ENCODE measurements around the gene SLC8A3. TPM values are rescaled to one million over a fixed set of nuclear protein-coding genes. Genes with fewer than 3 reads are reported as not detected.

Gene SLC8A3
- total RNA-seq, 4 donors from 2014 or later = 0.18 to 4.1 (median 0.69) TPM

- H3K4me3 ChIP-seq = no peak overlapping the region
- no peaks in the 10 kb centered on the region for H3K36me3 ChIP-seq
- H3K9me3 ChIP-seq = no peaks in the 10 kb centered on the region
- no peaks in the 10 kb centered on the region for H3K27me3 ChIP-seq
- TF ChIP-seq, protein P1, sequence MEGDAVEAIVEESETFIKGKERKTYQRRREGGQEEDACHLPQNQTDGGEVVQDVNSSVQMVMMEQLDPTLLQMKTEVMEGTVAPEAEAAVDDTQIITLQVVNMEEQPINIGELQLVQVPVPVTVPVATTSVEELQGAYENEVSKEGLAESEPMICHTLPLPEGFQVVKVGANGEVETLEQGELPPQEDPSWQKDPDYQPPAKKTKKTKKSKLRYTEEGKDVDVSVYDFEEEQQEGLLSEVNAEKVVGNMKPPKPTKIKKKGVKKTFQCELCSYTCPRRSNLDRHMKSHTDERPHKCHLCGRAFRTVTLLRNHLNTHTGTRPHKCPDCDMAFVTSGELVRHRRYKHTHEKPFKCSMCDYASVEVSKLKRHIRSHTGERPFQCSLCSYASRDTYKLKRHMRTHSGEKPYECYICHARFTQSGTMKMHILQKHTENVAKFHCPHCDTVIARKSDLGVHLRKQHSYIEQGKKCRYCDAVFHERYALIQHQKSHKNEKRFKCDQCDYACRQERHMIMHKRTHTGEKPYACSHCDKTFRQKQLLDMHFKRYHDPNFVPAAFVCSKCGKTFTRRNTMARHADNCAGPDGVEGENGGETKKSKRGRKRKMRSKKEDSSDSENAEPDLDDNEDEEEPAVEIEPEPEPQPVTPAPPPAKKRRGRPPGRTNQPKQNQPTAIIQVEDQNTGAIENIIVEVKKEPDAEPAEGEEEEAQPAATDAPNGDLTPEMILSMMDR (IDR thresholded peaks at IDR 0.05) = no peak
- no peak for TF ChIP-seq POLR2A (IDR thresholded peaks at IDR 0.05)
- H3K4me1 ChIP-seq = no peaks in the 10 kb centered on the region
- no peak overlapping the region for H3K27ac ChIP-seq
- DNase-seq = no peak
Observed at GRCh38 chr14:70144046-70144445, 44.7 kb downstream of the SLC8A3 start.

- TF ChIP-seq POLR2A (IDR thresholded peaks at IDR 0.05) = no peak
- TF ChIP-seq, protein P1 (IDR thresholded peaks at IDR 0.05) = no peak
- no peaks in the 10 kb centered on the region for H3K36me3 ChIP-seq
- H3K4me3 ChIP-seq = no peak overlapping the region
- no peak overlapping the region for H3K27ac ChIP-seq
- H3K27me3 ChIP-seq = no peaks in the 10 kb centered on the region
- no peaks in the 10 kb centered on the region for H3K9me3 ChIP-seq
- H3K4me1 ChIP-seq = no peaks in the 10 kb centered on the region
- DNase-seq = no peak
Observed at GRCh38 chr14:70143306-70143705, 45.4 kb downstream of the SLC8A3 start.

DNA sequence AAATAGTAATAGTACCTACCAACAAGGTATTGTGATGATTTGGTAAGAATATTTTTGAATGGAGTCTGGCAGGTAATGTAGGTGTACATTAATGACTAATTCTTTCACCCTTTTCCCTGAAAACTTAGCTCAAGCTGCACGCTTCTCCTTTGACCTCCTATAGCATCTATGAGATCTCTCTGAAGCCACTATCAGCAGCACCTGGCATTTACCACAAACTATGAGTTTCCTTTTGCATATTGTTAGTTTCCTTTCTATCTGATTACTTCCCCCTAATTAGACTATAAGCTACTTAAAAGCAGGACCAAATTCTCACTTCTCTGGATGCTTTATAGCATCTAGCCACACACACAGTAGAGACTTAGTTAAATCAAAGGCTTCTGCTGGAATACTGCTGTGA, 48.1 kb downstream of the SLC8A3 start:
- no peak for TF ChIP-seq POLR2A (IDR thresholded peaks at IDR 0.05)
- TF ChIP-seq, protein P1 (IDR thresholded peaks at IDR 0.05) = no peak
- Histone ChIP-seq H3K4me1 (no peaks in the 10 kb centered on the region), H3K9me3 (no peaks in the 10 kb centered on the region), H3K36me3 (no peaks in the 10 kb centered on the region), H3K4me3 (no peak overlapping the region), H3K27me3 (no peaks in the 10 kb centered on the region), H3K27ac (no peak overlapping the region)
- no peak for DNase-seq

DNA sequence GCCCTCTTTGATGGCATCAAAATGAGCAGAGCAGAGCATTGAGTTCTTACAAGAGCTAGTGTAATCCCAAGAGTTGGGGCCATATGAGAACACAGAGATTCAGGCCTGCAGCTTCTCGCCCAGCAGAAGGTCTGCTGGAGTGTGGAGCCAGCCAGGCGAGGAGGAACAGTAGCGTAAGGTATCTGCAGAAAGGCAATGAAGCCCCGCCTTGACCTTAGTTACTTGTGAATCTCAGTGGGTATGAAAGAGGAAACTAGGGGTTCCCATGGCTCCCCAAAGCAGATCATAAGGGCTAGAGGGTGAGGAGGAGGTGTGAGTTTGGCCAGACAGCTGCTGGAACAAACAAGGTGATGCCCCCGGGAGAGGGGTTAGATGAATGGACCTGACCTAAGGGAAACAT, 49.4 kb downstream of the SLC8A3 start:
- no peak for DNase-seq
- Histone ChIP-seq H3K4me1 (no peaks in the 10 kb centered on the region), H3K27me3 (no peaks in the 10 kb centered on the region), H3K9me3 (no peaks in the 10 kb centered on the region), H3K4me3 (no peak overlapping the region), H3K36me3 (no peaks in the 10 kb centered on the region), H3K27ac (no peak overlapping the region)
- TF ChIP-seq, protein P1 (IDR thresholded peaks at IDR 0.05) = no peak
- no peak for TF ChIP-seq POLR2A (IDR thresholded peaks at IDR 0.05)

- Histone ChIP-seq H3K9me3 (no peaks in the 10 kb centered on the region), H3K27me3 (no peaks in the 10 kb centered on the region), H3K36me3 (no peaks in the 10 kb centered on the region), H3K4me3 (no peak overlapping the region), H3K4me1 (no peaks in the 10 kb centered on the region), H3K27ac (no peak overlapping the region)
- no peak for TF ChIP-seq POLR2A (IDR thresholded peaks at IDR 0.05)
- TF ChIP-seq, protein P1 (IDR thresholded peaks at IDR 0.05) = no peak
- DNase-seq = no peak
Observed at GRCh38 chr14:70137788-70138187, 51.0 kb downstream of the SLC8A3 start.

DNA sequence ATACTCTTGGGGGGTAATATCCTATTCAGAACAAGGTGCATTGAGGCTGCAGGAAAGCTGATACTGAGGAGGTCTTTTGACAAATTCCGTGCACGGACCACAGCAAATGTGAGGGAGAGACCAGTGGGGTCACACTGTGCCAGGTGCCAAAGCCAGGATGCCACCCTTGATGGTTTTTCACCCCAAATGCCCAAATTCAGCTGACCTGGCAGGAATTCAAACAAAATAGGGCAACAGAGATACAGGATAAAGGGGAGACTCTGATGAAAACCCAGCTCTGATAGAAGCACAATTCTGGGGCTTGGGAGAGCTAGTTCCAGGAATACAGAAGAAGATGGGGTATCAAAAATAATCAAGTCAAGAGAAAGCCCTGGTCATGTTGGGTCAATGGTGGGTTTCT, 55.3 kb downstream of the SLC8A3 start:
- TF ChIP-seq, protein P1 (IDR thresholded peaks at IDR 0.05) = no peak
- TF ChIP-seq POLR2A (IDR thresholded peaks at IDR 0.05) = no peak
- Histone ChIP-seq H3K36me3 (no peaks in the 10 kb centered on the region), H3K27ac (no peak overlapping the region), H3K9me3 (no peaks in the 10 kb centered on the region), H3K4me3 (no peak overlapping the region), H3K27me3 (no peaks in the 10 kb centered on the region), H3K4me1 (no peaks in the 10 kb centered on the region)
- DNase-seq = no peak
